Forelimb muscle (tissue), 1 donor: ENCODE measurements around the gene DNAL4. TPM values are rescaled to one million over a fixed set of nuclear protein-coding genes. Genes with fewer than 3 reads are reported as not detected.

Source experiments
- DNase-seq: peaks from one replicate; pipeline ENCODE4 v3.0.0-alpha.2; 2013; ENCODE audit warnings: low read depth
- polyA plus RNA-seq: library from polyadenylated mRNA; unstranded; fragments of 120-200 nt; gene quantifications from one replicate; pipeline ENCODE4 v1.2.1, GENCODE V29; 2013; ENCODE audit not compliant: insufficient read length

The DNAL4 gene
- polyA plus RNA-seq, 1 donor: 12.5 TPM

DNA sequence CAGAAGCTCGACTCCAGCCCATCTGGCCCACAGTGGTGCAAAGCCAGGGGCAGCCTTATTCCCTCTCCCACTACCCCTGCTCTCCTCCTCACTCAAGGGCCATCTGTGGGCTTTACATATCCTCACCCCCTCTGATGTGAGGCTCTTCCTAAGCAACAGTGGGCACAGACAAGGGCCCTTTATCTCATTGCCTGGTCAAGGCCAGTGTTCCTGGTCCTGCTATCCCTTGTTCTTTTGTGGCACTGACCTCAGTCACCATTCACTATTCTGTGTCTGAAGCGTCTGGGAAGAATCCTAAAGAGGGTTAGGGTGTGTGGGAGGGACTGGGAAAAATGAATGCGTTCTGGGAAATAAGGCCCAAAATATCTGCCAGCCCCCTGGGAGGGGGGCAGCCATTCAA lies 7.3 kb downstream of the DNAL4 start:
- no peak for DNase-seq

- DNase-seq: no peak
Measured at GRCh38 chr22:38784856-38785255, 9.1 kb downstream of the DNAL4 start.

DNA sequence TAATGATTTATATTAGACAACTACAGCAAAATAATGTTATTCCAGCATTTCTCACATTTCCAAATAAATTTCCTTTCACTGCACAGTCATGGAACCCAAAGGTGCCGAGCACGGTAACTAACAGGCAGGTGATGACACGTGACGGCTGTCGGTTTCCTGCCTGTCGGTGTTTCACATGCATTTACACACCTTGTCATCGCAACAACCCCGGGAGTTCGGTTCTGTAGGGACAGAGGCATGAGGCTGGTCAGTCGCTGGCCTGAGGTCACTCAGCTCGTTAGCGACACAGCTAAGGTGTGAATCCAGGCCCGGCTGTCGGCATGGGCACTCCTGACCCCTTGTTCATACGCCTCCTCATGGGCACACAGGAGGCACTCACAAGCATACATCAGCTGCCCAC lies 9.9 kb downstream of the DNAL4 start:
- DNase-seq: no peak

- no peak for DNase-seq
Measured at GRCh38 chr22:38783095-38783615, 10.8 kb downstream of the DNAL4 start.

DNA sequence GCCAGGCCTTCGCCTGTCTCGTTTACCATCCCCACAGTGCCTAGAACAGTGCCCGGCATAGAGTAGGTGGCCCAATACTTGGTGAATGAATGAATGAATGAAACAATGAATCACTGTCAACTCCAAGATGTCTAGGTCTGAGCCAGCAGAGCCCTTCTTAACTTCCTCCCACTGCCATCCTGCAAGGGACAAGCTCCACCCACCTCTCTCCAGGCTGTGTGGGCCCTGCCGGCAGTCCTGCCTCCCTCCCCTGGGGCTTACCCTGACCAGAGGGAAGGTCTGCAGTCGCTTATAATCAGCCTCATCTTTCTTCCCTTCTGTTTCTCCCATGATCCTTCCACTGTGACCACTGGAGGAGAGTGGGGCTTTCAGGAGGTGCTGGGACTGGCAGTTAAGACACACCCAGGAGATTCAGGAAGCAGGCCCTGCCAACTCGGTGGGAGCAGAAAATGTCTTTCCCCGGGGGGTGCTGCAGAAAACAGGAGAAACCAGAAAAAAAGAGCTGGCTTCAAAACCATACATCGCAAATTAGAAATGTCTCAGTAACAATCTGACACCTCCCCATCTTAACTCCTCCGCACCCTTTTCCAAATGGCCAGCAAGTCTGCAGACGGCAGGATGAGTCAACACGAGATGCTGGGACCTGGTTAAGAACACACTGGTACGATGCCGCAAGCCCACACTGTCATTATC lies 11.4 kb downstream of the DNAL4 start:
- no peak for DNase-seq

GRCh38 chr22:38781033-38781432 lies 12.9 kb downstream of the DNAL4 start:
- DNase-seq: no peak

DNA sequence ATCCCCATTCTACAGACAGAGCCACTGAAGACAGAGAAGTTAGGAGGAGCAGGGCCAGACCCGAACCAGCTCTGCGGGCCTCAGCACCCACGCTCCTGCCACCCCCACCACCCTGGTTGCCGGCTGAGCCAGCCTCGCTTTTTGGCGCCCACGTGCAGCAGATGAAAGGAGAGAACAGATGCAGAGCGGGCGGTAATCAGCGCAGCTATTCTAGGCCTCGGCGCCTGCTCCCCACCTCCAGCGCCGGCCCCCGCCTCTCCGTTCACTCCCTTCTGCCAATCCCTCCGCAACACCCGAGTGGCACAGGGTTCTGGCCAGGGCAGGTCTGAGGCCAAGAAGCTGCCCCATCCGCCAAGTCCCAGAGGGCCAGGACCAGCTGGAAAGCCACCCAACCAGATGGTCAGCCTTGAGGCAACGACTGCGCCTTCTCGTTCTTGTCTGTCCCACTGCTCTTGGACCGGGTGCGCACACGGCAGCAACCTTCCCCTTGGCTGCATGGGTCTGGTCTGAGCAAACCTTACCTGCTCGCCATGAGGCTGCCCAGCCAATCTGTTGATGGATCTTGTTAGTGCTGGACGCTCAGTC lies 16.8 kb downstream of the DNAL4 start:
- DNase-seq: no peak

DNA sequence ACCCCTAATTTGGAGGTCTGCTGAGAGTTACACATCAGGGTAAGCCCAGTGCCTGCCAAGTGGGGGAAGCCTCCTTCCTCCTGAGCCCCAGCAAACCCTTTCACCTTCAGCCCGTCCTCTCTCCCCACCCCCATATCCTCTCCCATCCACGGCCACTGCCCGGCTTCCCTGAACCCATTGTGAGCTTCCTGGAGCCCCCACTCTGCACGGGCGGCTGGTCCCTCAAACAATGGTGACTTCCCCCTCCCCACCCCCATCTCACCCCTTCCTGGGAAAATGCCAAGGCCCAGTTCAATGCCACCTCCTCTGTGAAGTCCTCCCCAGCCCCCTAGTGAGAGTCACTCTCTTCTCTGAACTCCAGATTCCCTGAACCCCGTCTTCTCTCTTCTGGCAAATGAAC lies 17.9 kb downstream of the DNAL4 start:
- no peak for DNase-seq

GRCh38 chr22:38775656-38776055 lies 18.3 kb downstream of the DNAL4 start:
- no peak for DNase-seq

- no peak for DNase-seq
Measured at GRCh38 chr22:38774496-38775166, 19.3 kb downstream of the DNAL4 start.

GRCh38 chr22:38773363-38773946 lies 20.5 kb downstream of the DNAL4 start:
- DNase-seq: no peak

DNA sequence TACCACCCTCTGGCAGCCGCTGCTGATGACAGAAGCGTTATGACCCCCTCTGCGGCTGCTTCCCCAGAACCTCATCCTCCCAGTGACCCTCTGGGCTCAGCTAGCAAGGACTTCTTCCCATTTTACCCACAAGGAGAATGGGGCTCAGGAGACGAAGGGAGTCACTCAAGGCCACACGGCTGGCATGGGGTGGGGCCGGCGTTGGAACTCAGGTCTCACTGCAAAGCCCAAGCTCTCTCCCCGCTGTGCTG lies 21.4 kb downstream of the DNAL4 start:
- DNase-seq: no peak

DNA sequence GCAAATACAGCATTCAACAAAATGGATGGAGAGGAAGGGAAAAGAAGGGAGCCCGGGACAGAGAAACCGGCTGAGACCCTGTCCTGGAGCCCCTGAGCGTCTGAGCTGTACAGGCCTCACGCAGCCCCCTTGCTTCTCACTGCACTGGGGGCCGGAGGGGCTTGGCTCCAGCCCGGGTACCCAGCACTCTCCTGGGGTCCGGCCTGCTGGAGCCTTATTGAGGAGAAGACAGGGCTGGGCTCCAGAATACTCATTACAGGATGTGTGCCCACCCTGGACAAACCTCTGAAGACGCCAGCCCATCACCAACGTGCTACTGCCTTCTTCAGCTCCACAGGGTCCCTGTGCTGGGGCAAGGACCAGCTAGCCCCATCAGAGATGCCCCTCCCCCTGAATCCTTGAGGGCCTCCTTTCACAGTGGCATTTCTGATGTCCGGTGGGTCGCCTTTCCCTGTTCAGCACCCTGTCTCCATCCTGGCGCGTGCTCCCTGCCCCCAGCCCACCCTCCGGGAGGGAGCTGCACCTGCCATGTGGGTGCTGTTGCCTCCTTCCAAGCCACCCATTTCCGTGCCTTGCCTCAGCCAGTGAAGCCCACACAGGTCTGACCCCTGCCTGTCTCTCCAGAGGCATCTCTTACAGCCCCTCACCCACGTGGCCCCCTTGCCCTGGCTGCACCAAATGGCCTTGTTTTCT lies 23.5 kb downstream of the DNAL4 start:
- no peak for DNase-seq

DNA sequence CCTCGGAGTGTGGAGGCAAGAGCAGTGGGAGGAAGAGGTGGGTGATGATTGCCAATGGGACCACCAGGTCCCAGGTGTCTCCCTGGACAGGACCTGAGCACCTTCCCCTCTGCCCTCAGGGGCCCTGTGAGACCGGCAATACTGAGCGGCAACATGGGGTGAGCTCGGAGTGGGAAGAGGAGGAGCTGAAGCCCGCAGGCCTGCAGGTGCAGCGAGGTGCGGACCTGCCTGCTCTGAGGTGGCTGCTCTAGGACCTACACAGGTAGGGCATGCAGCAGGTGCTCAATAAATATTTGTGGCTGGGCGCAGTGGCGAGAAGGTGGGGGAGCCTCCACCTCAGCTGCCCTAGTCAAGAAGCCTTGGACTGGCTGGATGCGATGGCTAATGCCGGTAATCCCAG lies 25.9 kb downstream of the DNAL4 start:
- no peak for DNase-seq

- DNase-seq: no peak
Measured at GRCh38 chr22:38767313-38767712, 26.6 kb downstream of the DNAL4 start.

- no peak for DNase-seq
Measured at GRCh38 chr22:38766076-38766777, 27.7 kb downstream of the DNAL4 start.

GRCh38 chr22:38762551-38762983 lies 31.4 kb downstream of the DNAL4 start:
- DNase-seq: no peak

GRCh38 chr22:38761202-38762162 lies 32.5 kb downstream of the DNAL4 start:
- no peak for DNase-seq

DNA sequence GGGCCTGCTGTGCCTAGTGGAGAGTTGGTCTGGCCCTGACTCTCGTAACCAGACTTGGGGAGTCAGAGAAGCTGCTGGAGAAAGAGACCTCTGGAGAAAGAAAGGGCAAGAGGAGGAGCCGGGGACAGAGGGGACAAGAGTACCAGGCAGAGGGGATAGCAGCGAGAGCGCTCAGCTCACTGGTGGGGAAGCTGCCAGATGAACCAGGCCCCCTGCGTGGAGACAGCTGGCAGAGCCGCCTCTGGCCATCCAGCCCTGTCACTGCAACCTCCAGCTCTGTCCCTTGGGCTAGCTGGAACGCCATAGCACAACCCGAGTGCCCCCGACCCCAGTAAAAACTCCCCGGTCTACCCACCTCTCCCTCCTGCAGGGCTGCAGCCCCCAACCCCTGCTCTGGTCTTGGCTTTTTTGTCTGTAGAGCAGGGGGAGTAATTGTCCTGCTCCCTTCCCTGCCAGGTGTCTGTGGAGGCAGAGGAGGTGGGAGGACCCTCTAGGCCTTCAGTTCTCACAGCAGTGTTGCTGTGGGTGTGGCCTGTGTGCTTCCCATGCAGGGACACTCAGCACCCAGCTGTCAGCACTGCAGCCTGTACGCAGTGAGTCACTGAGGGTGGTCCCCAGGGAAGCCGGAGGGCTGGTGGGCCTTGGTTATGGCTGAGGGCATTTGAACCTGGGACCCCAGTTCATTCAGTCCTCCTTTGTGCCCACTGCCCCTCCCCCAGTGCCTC lies 33.3 kb downstream of the DNAL4 start:
- DNase-seq: no peak

DNA sequence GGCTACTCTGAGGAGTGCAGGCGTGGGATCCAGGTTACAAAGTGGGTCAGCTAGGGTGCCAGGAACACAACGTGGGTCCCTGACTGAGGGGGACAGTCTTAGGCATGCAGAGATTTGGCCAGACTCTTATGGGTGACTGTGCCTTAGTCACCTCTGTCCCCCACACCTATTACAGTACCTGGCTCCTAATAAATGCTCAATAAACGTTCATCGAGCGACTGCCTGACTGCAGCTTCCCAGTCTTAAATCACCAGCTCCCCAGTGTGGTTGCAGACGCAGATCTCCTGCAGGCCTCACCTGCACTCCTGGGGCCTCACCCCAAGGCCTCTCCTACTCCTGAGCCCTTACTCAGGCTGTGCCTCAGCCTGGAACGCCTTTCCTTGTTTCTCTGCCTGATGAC lies 34.9 kb downstream of the DNAL4 start:
- DNase-seq: no peak
